ENCODE results near the gene SLCO2A1.

DNA sequence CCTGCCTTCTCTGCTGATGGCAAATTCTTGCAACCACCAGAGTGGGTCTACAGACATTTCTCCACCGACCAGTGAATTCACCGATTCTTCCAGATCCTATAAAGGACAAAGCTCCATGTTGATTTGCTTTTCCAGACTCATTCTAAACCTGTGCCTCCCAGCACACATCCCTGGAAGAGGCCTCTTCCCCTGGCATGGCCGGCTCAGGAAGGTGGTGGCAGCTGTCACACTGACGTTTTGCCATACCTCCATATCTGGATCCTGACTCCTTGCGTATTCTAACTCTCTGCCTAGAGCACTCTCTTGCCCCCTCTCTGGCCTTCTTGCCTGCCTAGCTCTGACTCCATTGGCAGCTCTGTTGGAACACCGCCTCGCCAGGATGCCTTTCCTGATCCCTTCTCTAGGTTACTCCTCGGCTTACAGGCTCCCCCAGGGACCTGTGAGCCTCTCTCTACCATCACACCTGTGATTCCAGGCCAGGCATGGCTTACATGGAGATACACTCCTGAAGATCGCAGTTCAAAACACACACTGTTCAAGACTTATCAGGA is 31.0 kb downstream of the SLCO2A1 start:
- no peak for TF ChIP-seq GATA2 (IDR thresholded peaks at IDR 0.05; ENCODE audit: low read depth, low read length)
- no peak for TF ChIP-seq GATA3 (IDR thresholded peaks at IDR 0.05; ENCODE audit: low read depth, low read length)

All from SH-SY5Y (cell line).